Fibroblast of lung (primary cell): ENCODE results near the gene GNA12. TPM values are rescaled to one million over a fixed set of nuclear protein-coding genes. Genes with fewer than 3 reads are reported as not detected.

Experiments
- DNase-seq, 2 donors: peaks; one replicate each; pipeline versions ENCODE4 v3.0.0 to v3.0.0-alpha.2; 2010; ENCODE audit warnings: low read depth in 2 of 2
- H2AFZ ChIP-seq: 2 replicates; pipeline ENCODE4 v1.5.1; 2012; ENCODE audit warnings: low read length, control low read depth, inconsistent platforms
- H3K27ac ChIP-seq: 2 replicates; pipeline ENCODE4 v1.5.1; 2011; ENCODE audit warnings: low read length, control low read depth; ENCODE audit not compliant: insufficient read depth
- H3K27me3 ChIP-seq: 2 replicates; pipeline ENCODE4 v1.5.1; 2011; ENCODE audit warnings: mild to moderate bottlenecking, low read length; ENCODE audit not compliant: control insufficient read depth, insufficient read depth
- H3K36me3 ChIP-seq: 2 replicates; pipeline ENCODE4 v1.5.1; 2011; ENCODE audit warnings: low read length; ENCODE audit not compliant: control insufficient read depth, insufficient read depth
- H3K4me1 ChIP-seq: 2 replicates; pipeline ENCODE4 v1.5.1; 2011; ENCODE audit warnings: low read length; ENCODE audit not compliant: control insufficient read depth, insufficient read depth; ENCODE audit errors: extremely low read depth
- H3K4me2 ChIP-seq: 2 replicates; pipeline ENCODE4 v1.5.1; 2011; ENCODE audit warnings: low read length, control low read depth; ENCODE audit not compliant: insufficient read depth; ENCODE audit errors: extremely low read depth
- H3K4me3 ChIP-seq, 4 experiments: fragments of 200-600 bp in 1 of 4; sonication (generic) in 1 of 4; replicated peaks in 1 of 4; 2 replicates each; pipeline ENCODE4 v1.5.1; 2011 to 2016; ENCODE audit warnings: low read length in 4 of 4, low read depth in 3 of 4, mild to moderate bottlenecking in 3 of 4, control low read depth in 2 of 4, inconsistent platforms in 1 of 4, mixed read lengths in 1 of 4; ENCODE audit not compliant: insufficient read depth in 1 of 4; ENCODE audit errors: control extremely low read depth in 1 of 4
- H3K79me2 ChIP-seq: 2 replicates; pipeline ENCODE4 v1.5.1; 2012; ENCODE audit warnings: mild to moderate bottlenecking, low read length, inconsistent platforms; ENCODE audit not compliant: control insufficient read depth, insufficient read depth
- H3K9ac ChIP-seq: 2 replicates; pipeline ENCODE4 v1.5.1; 2011; ENCODE audit warnings: mild to moderate bottlenecking, low read length, control low read depth; ENCODE audit not compliant: insufficient read depth
- H3K9me3 ChIP-seq: 2 replicates; pipeline ENCODE4 v1.5.1; 2012; ENCODE audit warnings: low read depth, low read length; ENCODE audit not compliant: control insufficient read depth, insufficient read depth
- H4K20me1 ChIP-seq: 2 replicates; pipeline ENCODE4 v1.5.1; 2011; ENCODE audit warnings: low read length; ENCODE audit not compliant: control insufficient read depth, insufficient read depth; ENCODE audit errors: extremely low read depth
- EZH2 ChIP-seq: IDR thresholded peaks from 2 replicates; pipeline ENCODE4 v1.5.1; 2012; ENCODE audit warnings: low read length, control low read depth, mild to moderate bottlenecking; ENCODE audit errors: missing control alignments
- polyA plus RNA-seq, 2 donors: library from polyadenylated mRNA; depleted of rRNA in 1 of 2; stranded (reverse) in 1 of 2; unstranded in 1 of 2; fragments of >200 nt; gene quantifications; 2 replicates each; pipeline ENCODE4 v1.2.1, GENCODE V29; 2011 to 2012; ENCODE audit warnings: missing spikeins in 1 of 2
- total RNA-seq: library from RNA; depleted of rRNA; stranded (reverse); fragments of >200 nt; gene quantifications from 2 replicates; pipeline ENCODE4 v1.2.1, GENCODE V29; 2014
- TF ChIP-seq, protein P1 (sequence below), 2 donors: IDR thresholded peaks in 1 of 2; conservative IDR thresholded peaks in 1 of 2; 1 replicate in 1 of 2; 2 replicates in 1 of 2; pipeline ENCODE4 v1.5.1; 2011 to 2012; ENCODE audit warnings: low read length in 2 of 2, control low read depth in 1 of 2, inconsistent platforms in 1 of 2, low read depth in 1 of 2, mild to moderate bottlenecking in 1 of 2

GNA12 gene
- total and polyA plus RNA-seq, 2 donors (not counting 1 experiment from before 2014, with no cell fraction given): 36.2 to 137 TPM

DNA sequence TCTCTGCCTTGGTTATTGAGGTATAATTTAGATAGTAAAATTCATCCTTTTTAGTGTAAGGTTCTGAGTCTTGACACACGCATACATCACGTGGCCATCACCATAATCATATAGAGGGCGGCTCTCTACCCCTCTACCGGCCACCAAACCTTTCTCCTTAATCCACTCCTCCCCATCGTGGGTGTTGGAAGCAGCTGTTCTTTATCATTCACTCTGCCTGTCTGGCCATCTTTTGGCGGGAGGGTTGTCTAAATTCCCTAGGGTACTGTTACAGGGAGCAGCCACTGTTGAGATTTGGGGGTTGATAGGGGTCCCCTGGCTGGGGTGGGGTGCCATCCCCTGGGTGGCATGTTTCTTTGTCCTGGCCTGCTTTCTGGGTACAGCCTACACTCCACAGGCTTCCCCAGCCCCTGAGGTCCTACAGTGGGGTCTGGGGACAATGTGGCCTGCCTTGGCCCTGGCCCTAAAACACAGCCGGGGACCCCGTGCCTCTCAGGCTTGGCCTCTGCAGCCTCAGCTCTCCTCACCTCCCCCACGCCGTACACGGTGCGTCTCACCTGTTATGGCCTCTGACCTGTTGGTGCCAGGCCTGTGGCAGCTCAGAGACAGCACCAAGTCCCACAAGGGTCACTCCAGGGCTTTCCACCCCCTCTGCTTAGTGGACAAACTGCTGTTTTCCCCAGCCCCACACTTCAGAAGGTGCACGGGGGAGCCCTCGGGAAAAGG is 138.6 kb downstream of the GNA12 start:
- Histone ChIP-seq H3K9me3 (no peaks in the 10 kb centered on the region), H3K4me1 (peaks cover 3% of the 10 kb centered on the region), H3K9ac (no peak overlapping the region), H4K20me1 (no peaks in the 10 kb centered on the region), H3K79me2 (no peaks in the 10 kb centered on the region), H3K4me3 (no peak overlapping the region), H3K36me3 (no peaks in the 10 kb centered on the region), H3K27me3 (no peaks in the 10 kb centered on the region), H3K27ac (no peak overlapping the region), H3K4me2 (no peak overlapping the region), H2AFZ (no peak overlapping the region)
- no peak for TF ChIP-seq EZH2
- TF ChIP-seq, protein P1, sequence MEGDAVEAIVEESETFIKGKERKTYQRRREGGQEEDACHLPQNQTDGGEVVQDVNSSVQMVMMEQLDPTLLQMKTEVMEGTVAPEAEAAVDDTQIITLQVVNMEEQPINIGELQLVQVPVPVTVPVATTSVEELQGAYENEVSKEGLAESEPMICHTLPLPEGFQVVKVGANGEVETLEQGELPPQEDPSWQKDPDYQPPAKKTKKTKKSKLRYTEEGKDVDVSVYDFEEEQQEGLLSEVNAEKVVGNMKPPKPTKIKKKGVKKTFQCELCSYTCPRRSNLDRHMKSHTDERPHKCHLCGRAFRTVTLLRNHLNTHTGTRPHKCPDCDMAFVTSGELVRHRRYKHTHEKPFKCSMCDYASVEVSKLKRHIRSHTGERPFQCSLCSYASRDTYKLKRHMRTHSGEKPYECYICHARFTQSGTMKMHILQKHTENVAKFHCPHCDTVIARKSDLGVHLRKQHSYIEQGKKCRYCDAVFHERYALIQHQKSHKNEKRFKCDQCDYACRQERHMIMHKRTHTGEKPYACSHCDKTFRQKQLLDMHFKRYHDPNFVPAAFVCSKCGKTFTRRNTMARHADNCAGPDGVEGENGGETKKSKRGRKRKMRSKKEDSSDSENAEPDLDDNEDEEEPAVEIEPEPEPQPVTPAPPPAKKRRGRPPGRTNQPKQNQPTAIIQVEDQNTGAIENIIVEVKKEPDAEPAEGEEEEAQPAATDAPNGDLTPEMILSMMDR (conservative IDR thresholded peaks at IDR 0.05 in 1 of 2, IDR thresholded peaks at IDR 0.05 in 1 of 2; ENCODE audit: low read depth in 1 of 2, low read length in 2 of 2): no peak
- DNase-seq: no peak

DNA sequence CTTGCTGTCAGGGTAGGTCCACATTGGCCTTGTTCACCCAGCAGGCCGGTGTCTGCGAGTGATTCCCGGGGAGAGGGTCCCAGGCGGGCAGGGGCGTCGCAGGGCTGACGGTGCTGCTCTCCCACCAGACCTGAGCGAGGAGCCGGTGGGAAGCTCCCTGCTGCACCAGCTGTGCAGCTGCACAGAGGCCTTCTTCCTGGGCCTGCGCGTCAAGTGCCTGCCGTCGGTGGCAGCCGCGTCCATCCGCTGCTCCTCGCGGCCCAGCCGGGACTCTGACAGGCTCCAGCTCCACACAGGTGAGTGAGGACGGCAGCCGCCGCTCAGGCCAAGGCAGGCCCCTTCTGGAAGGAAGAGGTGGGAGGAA is 141.5 kb downstream of the GNA12 start:
- no peaks in the 10 kb centered on the region for H4K20me1 ChIP-seq
- peaks cover 3% of the 10 kb centered on the region for H3K4me1 ChIP-seq
- H3K27me3 ChIP-seq: no peaks in the 10 kb centered on the region
- no peak for DNase-seq
- H3K36me3 ChIP-seq: no peaks in the 10 kb centered on the region
- H3K27ac ChIP-seq: no peak overlapping the region
- no peak overlapping the region for H3K4me3 ChIP-seq
- no peaks in the 10 kb centered on the region for H3K9me3 ChIP-seq
- TF ChIP-seq EZH2: no peak
- TF ChIP-seq, protein P1 (conservative IDR thresholded peaks at IDR 0.05 in 1 of 2, IDR thresholded peaks at IDR 0.05 in 1 of 2; ENCODE audit: low read depth in 1 of 2, low read length in 2 of 2): no peak
- H2AFZ ChIP-seq: no peak overlapping the region
- no peak overlapping the region for H3K4me2 ChIP-seq
- H3K9ac ChIP-seq: no peak overlapping the region
- no peaks in the 10 kb centered on the region for H3K79me2 ChIP-seq

DNA sequence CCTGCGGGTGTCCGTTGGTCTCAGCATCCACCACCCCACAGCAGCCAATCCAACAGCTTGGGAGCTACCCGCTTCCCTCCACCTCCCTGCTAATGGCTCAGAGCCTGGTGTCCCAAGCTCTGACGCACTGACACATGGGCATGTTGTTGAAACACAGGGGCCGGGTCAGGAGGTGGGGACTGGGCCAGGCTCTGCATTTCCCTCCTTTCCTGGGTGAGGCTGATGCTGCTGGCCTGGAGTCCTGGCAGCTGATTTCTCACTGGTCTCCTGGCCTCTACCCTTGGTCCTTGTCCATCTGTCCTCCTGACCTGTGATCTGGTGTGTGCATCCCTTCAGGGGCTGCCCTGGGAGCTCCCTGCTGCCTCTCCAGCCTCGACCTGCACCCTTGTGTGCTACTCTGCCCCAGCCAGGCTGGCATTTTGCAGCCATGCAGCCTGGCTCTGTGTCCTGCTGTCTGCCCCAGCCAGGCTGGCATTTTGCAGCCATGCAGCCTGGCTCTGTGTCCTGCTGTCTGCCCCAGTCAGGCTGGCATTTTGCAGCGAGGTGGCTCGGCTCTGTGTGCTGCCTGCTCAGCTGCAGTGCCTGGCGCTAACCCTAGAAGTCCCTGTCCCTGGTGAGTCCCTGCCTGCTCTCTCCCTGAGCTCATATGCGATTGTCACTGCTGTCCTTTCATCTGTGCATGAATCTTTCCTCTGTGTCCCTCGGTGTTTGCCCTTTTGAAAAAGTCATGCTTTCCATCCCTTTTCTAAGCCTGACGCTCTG is 142.1 kb downstream of the GNA12 start:
- H3K79me2 ChIP-seq: no peaks in the 10 kb centered on the region
- H2AFZ ChIP-seq: no peak overlapping the region
- no peaks in the 10 kb centered on the region for H3K36me3 ChIP-seq
- TF ChIP-seq, protein P1 (conservative IDR thresholded peaks at IDR 0.05 in 1 of 2, IDR thresholded peaks at IDR 0.05 in 1 of 2; ENCODE audit: low read depth in 1 of 2, low read length in 2 of 2): no peak
- TF ChIP-seq EZH2: no peak
- no peak overlapping the region for H3K9ac ChIP-seq
- DNase-seq: peak in 1 of 2 donors; percentile 83
- no peaks in the 10 kb centered on the region for H4K20me1 ChIP-seq
- no peaks in the 10 kb centered on the region for H3K9me3 ChIP-seq
- H3K4me1 ChIP-seq: peaks cover 3% of the 10 kb centered on the region
- H3K4me3 ChIP-seq: no peak overlapping the region
- no peaks in the 10 kb centered on the region for H3K27me3 ChIP-seq
- no peak overlapping the region for H3K4me2 ChIP-seq
- no peak overlapping the region for H3K27ac ChIP-seq
